Measurements from ENCODE around the gene GRIN1.

- TF ChIP-seq CTCF (IDR thresholded peaks at IDR 0.05) (no peak), POLR2A (IDR thresholded peaks at IDR 0.05) (peak; percentile 88)
Observed at GRCh38 chr9:137200311-137201204, 61.6 kb downstream of the GRIN1 start, which contains the start of gene TPRN.
